Measurements from ENCODE around the gene LRRC14B. TPM values are rescaled to one million over a fixed set of nuclear protein-coding genes. Genes with fewer than 3 reads are reported as not detected.

Gene LRRC14B
- total RNA-seq, 1 experiment from 2014 or later, result not detected

DNA sequence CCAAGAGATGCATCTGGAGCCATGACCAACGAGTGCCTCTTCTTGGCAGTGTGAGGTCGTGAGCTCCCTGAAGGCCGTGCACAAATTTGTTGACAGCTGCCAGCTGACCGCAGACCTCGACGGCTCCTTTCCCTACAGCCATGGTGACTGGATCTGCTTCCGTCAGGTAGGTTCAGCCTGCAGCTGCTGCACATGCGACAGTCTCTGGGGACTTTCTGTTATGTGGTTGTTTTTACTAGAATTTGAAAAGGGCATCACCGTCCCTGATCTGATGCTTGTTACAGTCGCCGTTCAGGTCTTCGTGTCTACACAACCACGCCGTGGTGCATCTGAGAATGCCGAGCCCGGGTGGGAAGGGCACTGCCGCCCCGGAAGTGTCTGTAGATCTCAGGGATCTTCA, 36.5 kb upstream of the LRRC14B start:
- H3K27me3 Mint-ChIP-seq (ENCODE audit: unreplicated experiment), result peaks cover 61% of the 10 kb centered on the region
- H3K27ac Mint-ChIP-seq (ENCODE audit: unreplicated experiment), result no peak overlapping the region
- intact Hi-C loops (cut with micrococcal nuclease; ENCODE audit: unreplicated experiment), result no loop called here
- DNase-seq, result no peak
- H3K36me3 Mint-ChIP-seq (ENCODE audit: insufficient read depth, unreplicated experiment), result no peaks in the 10 kb centered on the region
- peaks cover 2% of the 10 kb centered on the region for H3K9me3 Mint-ChIP-seq (ENCODE audit: low read depth, unreplicated experiment)
- CTCF ChIA-PET, result interaction anchor here (0.6 kb wide), 1 partner anchor 9 kb away, joined by 3 read pairs; no protein-coding TSS in a partner anchor
- H3K4me3 Mint-ChIP-seq (ENCODE audit: low read depth, unreplicated experiment), result no peak overlapping the region
- no peaks in the 10 kb centered on the region for H3K4me1 Mint-ChIP-seq (ENCODE audit: low read depth, unreplicated experiment)
- TF ChIP-seq, protein P1, sequence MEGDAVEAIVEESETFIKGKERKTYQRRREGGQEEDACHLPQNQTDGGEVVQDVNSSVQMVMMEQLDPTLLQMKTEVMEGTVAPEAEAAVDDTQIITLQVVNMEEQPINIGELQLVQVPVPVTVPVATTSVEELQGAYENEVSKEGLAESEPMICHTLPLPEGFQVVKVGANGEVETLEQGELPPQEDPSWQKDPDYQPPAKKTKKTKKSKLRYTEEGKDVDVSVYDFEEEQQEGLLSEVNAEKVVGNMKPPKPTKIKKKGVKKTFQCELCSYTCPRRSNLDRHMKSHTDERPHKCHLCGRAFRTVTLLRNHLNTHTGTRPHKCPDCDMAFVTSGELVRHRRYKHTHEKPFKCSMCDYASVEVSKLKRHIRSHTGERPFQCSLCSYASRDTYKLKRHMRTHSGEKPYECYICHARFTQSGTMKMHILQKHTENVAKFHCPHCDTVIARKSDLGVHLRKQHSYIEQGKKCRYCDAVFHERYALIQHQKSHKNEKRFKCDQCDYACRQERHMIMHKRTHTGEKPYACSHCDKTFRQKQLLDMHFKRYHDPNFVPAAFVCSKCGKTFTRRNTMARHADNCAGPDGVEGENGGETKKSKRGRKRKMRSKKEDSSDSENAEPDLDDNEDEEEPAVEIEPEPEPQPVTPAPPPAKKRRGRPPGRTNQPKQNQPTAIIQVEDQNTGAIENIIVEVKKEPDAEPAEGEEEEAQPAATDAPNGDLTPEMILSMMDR (IDR thresholded peaks at IDR 0.05; ENCODE audit: unreplicated experiment), result no peak
- BruUV-seq (replicated peaks), result no TSS peak

DNA sequence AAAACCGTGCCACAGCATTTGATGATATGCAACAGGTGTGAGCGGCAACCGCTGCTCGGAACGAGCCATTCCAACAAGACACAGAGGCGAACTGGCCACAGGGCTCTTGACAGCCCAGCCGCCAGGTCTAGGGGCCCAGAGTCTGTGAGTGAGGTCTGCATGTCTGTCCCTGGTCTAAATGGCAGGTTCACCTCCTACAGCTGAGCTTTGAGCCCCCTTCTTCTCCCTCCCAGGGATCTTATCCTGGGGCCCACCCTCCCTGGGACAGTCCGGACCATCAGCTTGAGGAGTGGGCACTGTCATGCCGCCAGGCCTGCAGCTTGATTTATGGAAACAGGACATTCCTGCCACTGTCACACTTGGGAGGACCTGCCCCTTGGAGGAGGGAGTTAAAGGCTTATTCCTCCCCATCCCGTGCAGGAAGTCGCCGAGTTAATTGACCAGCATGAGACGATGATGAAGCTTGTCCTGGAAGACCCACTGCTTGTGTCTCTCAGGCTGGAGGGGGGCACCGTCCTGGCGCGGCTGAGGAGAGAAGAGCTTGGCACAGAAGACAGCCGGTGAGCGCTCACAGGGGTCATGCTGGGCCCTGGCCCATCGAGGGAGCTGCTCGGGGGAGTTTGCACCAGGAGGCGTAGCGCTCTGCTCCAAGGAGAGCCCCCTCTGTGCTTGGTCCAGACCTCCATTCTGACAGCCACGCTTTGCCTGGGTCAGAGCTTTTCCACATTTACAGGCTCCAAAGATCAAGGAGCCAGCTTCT, 35.5 kb upstream of the LRRC14B start:
- DNase-seq, result no peak
- Mint-ChIP-seq H3K27ac (ENCODE audit: unreplicated experiment) (no peak overlapping the region), H3K4me1 (ENCODE audit: low read depth, unreplicated experiment) (no peaks in the 10 kb centered on the region), H3K27me3 (ENCODE audit: unreplicated experiment) (peaks cover 71% of the 10 kb centered on the region), H3K9me3 (ENCODE audit: low read depth, unreplicated experiment) (no peaks in the 10 kb centered on the region), H3K4me3 (ENCODE audit: low read depth, unreplicated experiment) (no peak overlapping the region), H3K36me3 (ENCODE audit: insufficient read depth, unreplicated experiment) (no peaks in the 10 kb centered on the region)
- intact Hi-C loops (cut with micrococcal nuclease; ENCODE audit: unreplicated experiment), result no loop called here
- TF ChIP-seq, protein P1 (IDR thresholded peaks at IDR 0.05; ENCODE audit: unreplicated experiment), result no peak
- BruUV-seq (replicated peaks), result no TSS peak
- CTCF ChIA-PET, result no interaction called here

DNA sequence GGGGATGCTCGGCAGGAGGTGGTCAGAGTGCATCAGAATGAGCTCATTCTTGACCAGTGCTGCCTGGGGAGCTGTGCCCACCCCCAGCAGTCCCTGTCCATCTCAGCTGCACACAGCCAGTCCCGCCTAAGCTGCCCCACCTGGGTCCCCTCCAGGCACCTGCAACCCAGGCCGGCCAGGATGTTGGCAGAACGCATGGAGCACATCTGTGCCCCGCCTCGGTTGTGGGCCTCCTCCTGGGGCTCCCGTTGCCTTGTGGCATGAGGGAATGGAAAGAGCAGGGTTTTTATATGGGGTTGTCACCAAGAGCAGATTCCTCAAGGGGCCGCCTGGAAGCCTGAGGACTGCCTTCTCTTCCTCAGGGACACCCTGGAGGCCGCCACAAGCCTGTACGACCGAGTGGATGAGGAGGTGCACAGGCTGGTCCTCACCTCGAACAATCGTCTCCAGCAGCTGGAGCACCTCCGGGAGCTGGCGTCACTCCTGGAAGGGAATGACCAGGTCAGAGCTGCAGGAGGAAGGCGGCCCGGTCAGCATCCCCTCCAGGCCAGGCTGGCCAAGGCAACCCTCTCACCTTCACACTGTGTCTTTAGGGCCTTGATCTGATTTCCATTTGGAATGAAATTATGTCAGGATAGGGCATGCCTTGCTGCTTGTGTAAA, 34.8 kb upstream of the LRRC14B start:
- no TSS peak for BruUV-seq (replicated peaks)
- intact Hi-C loops (cut with micrococcal nuclease; ENCODE audit: unreplicated experiment), result no loop called here

DNA sequence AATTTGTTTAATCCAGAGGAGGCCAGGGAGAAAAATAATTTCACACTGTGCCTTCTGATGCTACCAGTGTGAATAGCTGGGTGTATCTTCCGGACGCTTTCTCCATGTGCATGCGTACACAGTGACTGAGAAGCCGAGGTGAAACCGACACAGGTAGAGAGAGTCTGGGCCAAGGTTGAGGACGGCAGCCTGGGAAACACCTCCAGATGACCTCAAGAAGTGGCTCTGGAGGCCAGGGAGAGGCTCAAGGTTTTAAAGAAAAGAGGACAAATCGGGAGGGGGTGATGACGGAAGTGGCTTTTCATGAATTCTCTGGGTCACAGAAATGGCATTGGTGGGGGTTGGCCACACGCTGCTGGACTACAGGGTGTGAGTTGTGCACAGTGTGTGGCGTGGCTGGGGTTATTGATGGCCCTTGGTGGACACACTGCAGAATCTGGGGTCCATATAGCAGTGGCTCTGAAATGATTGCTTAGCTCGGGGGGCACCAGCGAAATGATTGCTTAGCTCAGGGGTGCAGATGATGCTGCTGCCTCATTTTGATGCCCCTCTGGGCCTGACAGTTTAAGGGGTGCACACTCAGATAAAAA, 34.1 kb upstream of the LRRC14B start:
- H3K9me3 Mint-ChIP-seq (ENCODE audit: low read depth, unreplicated experiment), result no peaks in the 10 kb centered on the region
- no peak overlapping the region for H3K4me3 Mint-ChIP-seq (ENCODE audit: low read depth, unreplicated experiment)
- CTCF ChIA-PET, result no interaction called here
- BruUV-seq (replicated peaks), result no TSS peak
- TF ChIP-seq, protein P1 (IDR thresholded peaks at IDR 0.05; ENCODE audit: unreplicated experiment), result no peak
- H3K36me3 Mint-ChIP-seq (ENCODE audit: insufficient read depth, unreplicated experiment), result no peaks in the 10 kb centered on the region
- H3K27ac Mint-ChIP-seq (ENCODE audit: unreplicated experiment), result no peak overlapping the region
- peaks cover 71% of the 10 kb centered on the region for H3K27me3 Mint-ChIP-seq (ENCODE audit: unreplicated experiment)
- no peak for DNase-seq
- intact Hi-C loops (cut with micrococcal nuclease; ENCODE audit: unreplicated experiment), result no loop called here
- no peaks in the 10 kb centered on the region for H3K4me1 Mint-ChIP-seq (ENCODE audit: low read depth, unreplicated experiment)

More for the DNA sequence above, 34.8 kb upstream of the LRRC14B start:
- no peaks in the 10 kb centered on the region for H3K36me3 Mint-ChIP-seq (ENCODE audit: insufficient read depth, unreplicated experiment)
- TF ChIP-seq, protein P1 (IDR thresholded peaks at IDR 0.05; ENCODE audit: unreplicated experiment), result no peak
- no peak overlapping the region for H3K4me3 Mint-ChIP-seq (ENCODE audit: low read depth, unreplicated experiment)
- no peaks in the 10 kb centered on the region for H3K4me1 Mint-ChIP-seq (ENCODE audit: low read depth, unreplicated experiment)
- CTCF ChIA-PET, result no interaction called here
- peaks cover 73% of the 10 kb centered on the region for H3K27me3 Mint-ChIP-seq (ENCODE audit: unreplicated experiment)
- H3K9me3 Mint-ChIP-seq (ENCODE audit: low read depth, unreplicated experiment), result no peaks in the 10 kb centered on the region
- DNase-seq, result no peak
- H3K27ac Mint-ChIP-seq (ENCODE audit: unreplicated experiment), result no peak overlapping the region
